GM21576 (cell line): ENCODE results near the gene PBX1.

Experiments
- ATAC-seq: cut with Tn5 transposase; IDR thresholded peaks from one replicate; pipeline ENCODE4 v1.9.1; 2021; ENCODE audit warnings: mild to moderate bottlenecking, moderate library complexity; ENCODE audit not compliant: unreplicated experiment

The PBX1 gene

DNA sequence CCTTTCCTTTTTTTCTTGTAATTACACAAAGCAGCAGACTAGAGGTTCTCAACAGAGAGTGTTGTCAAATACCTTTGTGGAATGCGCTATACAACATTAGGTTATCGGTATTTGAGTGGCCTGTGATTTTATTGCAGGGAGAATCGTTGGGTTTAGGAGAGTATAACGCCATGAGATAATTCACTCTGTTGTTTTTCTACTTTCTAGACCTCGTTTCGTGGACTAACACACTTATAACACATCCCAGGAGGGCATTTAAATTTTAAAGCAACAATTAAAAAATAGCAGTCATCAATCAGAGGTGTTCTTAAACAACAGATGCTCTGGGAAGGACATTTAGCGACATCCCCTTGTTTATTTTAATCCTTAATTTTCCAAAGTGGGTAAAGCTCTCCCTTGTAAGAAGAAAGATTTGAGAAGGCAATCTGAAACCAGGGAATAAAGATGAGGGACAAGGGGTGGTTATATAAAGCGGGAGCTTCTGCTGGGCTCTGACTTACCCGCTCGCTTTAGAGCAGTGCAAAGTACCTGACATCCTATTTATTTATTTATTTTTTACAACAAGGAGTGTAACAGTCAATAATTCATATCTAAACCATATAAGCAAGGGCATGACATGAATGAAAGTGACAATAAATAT, 4.9 kb downstream of the PBX1 start:
- ATAC-seq, result no peak

DNA sequence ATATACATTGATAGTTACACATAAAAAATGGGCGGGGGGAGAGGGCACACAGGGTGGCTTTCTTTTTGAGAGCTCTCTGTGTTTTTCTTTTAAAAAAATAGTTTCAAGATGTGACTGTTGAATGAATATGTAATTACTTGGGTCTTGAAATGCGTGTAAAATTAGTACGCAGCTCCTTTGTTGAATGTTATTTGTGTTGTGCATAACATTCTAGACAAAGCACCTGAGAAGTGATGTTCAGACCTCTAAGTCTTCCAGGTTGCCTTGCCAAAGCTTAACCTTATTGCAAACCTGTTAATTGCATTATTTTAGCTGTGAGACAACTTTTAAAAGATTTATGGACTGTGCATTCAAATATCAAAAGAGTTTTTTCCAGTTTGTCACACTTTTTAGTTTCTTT, 5.4 kb downstream of the PBX1 start:
- no peak for ATAC-seq

DNA sequence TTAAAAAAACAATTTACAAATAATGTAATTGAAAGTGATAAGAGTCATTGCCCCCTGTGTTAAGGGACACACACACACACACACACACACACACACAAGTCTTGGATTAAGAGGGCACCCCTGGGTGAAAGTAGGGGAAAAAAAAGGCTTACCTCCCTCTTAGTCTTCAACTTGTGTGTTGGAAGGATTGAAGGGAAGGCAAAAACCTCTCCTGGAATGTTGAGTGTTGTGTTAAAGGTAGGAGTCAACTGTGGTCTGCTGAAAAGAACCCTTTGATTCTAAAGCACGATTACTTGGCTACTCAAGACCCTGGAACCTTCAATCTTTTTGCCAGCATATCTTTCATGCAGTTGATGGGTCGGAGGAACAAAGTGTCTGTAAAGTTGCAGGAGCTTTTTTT, 6.4 kb downstream of the PBX1 start:
- ATAC-seq, result no peak

DNA sequence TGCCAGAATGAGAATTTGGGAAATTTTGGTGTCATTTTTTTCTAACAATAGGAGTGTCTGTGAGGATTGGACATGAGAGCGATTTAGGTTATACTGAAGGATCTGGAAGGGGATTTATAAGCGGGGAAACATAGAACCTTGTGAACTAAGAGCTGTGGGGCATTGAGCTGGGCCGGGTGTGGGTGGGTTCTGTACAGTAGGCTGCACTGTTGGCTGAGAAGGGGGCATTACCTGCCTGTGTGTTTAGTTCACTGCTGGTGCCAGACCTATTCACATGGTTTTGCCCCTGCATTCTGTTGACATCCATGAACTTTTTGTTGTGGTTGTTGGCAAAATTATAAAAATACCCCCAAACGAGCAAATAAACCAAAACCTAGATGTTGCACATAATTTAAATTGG, 8.8 kb downstream of the PBX1 start:
- no peak for ATAC-seq

DNA sequence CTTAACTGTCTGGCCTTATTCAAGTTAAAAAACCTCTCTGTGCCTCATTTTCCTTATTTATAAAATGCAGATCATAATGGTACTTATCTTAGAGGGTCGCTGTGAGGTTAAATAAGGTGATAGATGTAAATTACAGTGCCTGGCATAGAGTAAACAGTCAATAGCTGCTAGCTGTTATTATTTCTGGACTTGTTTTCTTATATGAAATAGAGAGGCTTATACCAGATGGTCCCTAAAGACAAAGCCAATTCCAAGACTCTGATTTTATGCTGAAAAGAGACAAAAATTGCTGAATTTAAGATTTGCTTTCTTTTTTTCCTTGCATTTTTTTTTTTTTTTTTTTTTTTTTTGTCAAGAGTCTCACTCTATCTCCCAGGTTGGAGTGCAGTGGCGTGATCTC, 10.3 kb downstream of the PBX1 start:
- no peak for ATAC-seq

DNA sequence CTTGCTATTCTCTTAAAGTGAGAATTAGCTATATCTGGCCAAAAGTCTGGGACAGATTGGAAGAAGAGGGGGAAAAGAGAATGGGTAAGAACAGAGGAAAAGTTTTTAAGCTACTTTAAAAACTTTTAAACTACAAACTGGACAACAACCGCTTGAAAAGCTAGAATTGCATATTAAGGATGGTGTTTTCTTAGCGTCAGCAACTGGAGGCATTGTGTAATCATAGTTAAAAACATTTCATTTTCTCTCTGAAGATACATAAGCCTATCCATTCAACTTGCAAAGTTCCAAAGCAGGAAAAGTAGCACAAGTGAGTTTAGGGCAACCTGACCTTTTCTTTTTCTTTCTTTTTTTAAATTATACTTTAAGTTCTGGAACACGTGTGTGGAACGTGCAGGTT, 10.9 kb downstream of the PBX1 start:
- ATAC-seq, result no peak

DNA sequence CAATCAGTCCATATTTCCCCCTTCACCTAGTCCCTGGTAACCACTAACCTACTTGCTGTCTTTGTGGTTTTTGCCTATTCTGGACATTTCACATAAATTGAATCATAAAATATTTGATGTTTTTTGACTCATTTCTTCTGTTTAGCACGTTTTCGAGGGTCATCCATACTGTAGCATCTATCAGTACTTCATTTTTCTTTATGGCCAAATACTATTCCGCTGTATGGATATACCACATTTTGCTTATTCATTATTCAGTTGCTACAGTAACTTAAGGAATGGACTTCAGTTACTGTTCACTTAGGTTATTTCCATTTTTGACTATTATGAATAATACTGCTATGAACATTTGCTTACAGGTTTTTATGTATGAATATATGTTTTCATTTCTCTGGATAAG, 12.3 kb downstream of the PBX1 start:
- no peak for ATAC-seq

DNA sequence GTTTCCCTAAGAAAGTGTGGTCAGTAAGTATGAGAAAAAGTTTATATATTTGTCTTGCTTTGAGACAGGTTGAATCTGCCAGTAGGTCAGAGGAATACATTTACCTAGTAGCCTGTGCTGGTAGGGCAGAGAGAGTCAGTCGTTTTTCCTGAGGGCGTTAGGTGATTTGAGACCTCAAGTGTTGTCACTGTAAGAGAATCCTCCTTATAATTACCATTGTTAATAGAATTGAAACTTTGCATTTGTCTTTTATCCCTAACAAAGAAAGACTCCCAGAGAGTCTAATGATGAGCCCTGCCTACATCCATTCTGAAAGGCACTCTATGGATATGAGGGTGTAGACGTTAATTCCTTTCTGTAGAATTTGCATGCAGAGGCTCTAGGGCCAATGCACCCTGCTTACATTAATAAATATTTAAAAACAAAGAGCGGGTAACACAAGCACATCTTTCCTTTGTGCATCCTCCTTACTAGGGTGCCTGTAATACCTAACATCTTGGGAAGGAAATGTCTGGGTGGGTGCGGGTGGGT, 16.4 kb downstream of the PBX1 start:
- no peak for ATAC-seq

DNA sequence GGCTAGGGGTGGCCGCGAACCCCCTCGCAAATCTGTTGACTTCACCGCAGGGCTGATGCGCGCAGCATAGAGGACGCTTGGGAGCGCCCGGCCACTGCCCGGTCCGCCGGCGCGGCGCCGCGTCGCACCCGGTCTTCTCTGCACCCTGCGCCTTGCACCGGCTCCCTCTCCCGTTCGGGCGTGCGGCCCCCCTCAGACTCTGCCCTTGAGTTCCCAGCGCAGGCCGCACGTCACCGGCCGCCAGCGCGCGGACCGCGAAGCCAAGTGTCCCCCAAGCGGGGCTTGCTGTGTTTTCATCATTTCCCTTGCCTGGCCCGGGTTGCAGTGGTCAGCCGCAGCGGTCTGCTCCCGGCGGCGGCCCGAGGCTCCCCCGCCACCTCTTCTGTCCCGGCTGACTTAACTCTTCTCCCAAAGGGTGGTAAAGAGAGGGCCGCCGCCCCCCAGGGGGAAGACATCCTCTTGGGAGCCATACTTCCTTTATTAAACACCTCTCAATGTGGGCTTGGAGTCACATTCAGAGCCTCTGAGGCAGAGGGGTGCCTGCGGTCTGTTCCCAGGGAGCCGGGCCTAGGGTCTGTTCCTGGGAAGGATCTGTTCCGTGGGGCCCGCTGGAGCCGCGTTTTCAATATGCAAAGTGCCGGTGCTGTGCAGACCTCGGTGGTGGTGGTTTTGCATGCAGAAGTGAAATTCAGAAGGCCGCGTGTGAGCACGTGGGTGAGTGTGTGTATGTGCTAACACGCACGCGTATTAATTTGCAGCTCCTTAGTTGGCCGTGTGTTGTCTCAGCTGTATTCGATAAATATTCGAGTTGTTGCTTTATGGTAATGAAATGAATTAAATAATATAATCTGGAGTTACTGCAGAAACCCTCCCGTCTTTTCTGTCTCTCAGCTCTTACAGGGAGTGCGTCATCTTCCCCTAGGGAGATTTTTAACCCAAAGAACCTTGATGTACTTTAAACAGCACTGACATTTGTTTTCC, 17.6 kb downstream of the PBX1 start:
- ATAC-seq, result no peak

DNA sequence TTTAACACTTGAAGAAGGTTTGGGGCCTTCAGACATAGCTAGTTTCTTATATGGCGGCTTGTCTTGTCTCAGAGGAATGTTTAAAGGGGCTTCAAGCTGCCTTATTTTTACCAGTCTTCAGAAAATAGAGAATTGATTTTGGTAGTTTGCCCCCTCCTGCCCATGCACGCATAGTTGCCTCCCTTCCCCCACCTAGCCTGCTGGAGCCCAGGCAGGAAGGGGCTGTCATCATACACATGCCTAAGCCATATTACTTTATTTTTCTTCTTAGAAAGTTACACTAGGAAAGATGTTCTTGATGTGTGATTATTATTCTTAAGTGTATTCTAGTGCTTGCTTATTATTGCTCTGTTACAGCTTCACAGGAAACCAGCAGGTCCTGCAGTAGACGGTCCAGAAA, 18.3 kb downstream of the PBX1 start:
- ATAC-seq, result no peak

DNA sequence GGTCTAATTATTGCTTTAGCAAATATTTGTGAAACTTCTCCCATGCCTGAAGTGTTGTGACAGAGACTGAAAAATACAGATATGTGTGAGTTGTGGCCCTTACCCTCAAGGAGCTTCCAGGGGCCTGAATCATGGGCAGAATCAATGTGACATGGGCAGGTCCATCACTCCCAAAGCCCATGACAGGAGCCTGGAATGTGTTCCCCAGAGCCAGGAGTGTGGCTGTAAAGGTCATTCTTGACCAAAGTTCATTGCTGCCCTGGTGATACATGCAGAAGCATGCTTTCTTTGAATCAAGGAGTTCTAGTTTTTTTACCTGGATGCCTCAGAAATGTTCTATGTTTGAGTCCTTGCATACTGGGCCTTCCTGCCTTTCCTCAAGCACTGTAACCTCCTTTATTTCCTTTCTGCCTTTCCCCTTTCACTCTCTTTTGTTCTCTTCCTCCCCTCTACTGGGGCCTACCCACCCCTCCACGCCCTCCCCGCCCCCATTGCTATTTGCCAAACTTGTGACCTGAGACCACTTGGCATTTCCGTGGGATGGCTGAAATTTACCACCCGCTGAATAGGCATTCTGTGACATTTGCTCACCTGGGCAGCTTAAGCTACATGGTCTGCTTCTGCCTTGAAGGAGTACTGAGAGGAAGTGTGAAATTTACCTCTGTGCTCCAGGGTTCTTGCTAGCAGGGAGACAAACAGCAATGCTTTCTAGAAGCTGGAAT, 19.7 kb downstream of the PBX1 start:
- ATAC-seq, result no peak

DNA sequence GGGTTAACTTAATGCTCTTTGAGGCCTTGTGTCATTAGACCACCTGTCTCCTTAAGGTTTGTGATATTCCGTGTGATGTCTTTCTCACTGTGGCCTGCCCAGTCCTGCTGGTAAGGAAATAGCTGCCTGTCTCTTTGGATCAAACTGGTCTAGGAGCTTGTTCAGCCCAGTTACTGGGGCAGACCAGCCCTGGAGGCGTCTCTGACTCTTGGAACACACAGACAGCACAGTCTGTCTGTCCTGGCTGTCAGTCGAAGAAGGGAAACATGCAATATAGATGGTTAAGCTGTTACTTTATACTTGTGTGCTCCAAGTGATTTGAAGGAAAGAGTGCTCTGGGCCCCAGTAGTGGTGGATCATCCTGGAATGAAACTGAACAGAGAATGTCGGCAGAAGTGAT, 20.4 kb downstream of the PBX1 start:
- no peak for ATAC-seq

DNA sequence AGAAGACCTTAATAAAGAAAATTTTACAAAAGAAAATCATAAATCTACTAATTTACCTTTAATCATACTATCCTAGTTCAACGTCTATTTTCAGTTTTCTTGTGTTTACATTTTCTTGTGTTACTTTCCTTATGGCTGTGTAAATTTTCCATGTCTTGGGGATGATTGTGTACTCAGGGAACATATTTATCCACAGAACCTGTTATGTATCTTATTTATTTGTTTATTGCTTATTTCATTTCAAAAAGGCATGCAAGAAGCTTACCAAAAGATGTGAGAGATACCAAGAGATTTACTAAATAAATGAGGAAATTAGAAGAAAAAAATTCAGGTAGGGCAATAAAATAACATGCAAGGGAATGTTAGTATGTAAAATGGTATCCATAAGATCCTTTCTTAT, 22.8 kb downstream of the PBX1 start:
- no peak for ATAC-seq

DNA sequence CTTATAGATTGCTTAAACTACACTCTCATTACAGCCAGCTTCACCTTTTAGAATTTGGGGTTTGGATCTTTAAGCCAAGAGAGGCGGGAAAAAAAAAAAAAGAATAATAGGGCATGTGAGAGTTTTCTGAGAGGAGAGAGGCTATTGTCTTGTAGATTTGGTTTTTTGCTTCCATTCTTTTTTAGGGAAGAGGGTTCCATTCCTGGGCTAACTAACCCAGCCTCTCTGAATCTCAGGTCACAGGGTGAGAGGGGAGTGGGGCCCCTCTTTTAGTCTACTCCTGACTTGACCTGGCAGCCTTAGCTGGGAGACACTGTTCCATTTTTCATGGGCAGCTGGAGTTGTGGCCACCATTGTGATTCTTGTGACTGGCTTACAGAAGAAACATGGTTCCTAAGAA, 24.2 kb downstream of the PBX1 start:
- ATAC-seq, result no peak

DNA sequence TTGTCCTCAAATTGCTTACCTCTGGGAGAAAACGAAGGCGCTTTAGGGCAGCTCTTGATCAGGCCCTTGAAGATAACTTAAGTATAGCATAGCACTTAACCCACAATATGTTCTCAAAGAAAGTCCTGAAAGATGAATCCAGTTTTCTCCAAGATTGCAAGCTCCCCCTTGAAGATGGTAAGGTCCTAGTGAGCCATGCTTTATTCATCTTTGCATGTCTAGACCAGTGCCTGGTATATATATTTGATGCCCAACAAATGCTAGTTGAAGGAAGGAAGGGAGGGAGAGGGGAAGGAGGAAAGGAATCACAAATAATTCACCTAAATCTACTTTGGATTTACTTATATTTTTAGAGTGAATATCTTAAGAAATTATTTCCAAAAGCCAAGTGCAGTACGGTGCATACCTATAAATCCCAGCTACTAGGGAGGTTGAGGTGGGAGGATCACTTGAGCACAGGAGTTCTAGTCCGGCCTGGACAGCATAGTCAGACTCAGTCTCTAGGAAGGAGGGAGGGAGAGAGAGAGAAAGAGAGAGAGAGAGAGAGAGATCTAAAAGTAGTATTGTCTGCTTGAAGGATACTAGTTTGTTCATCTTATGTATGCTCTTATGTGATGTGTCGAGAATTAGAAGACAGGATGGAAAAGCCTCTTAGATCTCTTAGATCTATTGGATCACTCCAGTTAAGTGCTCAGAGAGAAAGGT, 25.0 kb downstream of the PBX1 start:
- no peak for ATAC-seq

DNA sequence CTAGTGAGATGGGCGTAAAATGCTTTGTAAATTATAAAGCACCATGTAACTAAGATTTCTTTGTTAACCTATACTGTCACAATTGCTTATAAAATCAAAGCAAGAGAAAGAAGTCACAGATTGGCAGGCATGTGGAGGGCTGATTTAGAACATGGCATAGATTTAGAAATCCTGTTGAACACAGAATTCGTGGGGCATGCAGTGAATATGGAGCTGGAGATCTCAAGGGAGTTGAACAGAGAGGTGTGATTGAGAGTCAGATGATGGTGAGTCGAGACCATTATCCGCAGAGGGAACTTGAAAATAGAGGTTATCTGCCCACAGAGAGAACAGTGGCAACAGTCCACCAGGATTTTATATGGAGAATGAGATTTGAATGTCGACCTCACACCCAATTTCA, 27.6 kb downstream of the PBX1 start:
- no peak for ATAC-seq

DNA sequence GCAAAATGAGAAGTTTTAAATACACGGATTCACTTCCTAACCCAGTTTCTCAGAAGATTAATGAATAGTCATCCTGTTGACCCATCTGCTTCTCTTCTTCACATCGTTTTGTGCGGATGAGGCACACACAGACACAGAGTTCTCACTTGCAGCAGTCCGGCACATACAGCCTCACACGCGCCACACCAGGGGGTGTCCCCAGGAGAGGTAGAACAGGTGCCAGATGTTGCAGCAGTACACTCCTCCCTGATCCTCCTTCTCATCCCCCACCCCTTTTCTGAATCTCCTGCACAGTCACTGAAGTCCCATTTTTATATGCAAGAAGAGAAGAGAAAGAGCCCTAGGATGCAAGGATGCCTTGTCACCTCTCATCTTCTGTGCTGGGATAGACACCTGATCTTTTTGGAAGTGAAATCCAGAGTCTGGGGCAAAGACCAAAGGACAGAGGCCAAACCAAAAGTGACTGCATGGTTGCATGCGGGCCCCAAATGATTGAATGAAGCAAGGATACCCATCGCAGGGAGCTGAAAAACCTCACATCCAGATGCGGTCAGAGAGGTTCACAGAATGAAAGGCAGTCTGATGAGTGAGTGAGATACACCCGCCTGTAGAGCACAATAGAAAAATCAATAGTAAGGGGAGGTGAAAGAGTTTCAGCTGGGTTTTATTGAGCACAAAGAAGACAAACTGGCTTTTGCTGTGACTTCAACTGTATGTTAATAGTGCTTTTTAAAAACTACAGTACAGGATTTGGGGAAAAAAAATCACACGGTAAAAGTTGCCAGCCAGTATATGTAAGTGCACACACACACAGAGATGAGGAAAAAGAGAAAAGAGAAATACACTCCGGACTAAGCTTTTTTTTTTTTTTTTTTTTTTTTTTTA, 28.9 kb downstream of the PBX1 start:
- ATAC-seq, result no peak

DNA sequence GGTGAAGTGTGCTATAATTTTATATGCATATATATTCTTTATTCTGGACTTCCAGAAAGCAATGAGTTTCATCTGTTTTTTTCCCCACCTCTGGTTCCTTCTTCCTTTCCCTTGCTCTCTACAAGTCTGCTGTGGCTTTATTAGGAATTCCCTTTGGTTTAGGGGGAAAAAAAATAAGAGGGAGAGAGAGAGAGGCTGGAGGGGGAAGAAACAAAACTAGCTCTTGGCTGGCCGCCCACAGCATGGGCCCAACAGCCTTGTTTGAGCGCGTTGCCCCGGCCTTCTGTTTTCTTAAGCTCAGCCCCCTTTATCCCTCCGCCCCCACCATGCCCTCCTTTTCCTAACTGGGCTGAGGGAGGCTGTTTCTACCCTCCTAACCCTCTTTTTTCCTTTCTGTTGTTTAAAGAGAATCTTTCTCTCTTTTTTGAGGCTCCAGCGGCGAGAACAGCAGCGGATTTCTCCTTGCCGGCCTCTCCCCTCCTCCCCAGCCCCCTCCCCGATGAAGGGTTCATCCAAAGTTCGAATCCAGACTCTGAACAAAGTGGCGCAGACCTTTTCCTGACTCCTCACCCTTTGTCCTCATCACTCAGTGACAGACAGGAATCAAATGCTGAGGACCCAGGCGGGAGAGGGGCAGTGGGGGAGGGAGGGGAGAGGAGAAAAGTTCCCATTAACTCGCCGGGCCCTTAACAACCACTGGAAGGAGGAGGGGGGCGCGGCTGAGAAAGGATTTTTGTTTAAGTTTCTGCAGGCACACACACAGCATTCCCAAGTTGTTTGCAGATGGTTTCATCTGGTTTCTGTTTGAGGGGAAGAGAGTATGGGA, 29.7 kb downstream of the PBX1 start:
- no peak for ATAC-seq

DNA sequence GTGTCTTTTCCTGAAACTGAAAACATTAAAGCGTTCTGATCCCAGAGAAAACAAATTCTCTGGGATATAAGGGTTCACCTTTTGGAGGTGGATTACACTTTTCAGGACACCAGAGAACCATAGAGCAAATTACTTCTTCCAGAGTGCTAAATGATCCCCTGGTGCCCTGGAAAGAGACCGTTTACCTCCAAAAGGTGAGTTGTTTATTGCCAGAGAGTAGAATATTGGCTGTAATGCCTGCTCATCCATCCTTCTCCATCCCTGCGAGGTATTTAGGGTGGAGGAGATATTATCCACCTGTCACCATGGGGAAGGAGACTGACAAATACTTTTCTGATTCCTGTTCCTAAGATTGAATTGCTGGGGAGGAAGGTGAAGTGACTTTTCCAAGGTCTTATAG, 30.4 kb downstream of the PBX1 start:
- ATAC-seq, result no peak
